HG02970 (cell line): Measurements from ENCODE around the gene SRPK3.
A peak's percentile ranks its signal among the peaks of the same experiment; 100 is the strongest.

Source experiments
- ATAC-seq: cut with Tn5 transposase; IDR thresholded peaks from one replicate; pipeline ENCODE4 v1.9.1; 2021; ENCODE audit warnings: mild to moderate bottlenecking, moderate library complexity, moderate number of reproducible peaks; ENCODE audit not compliant: unreplicated experiment, low FRiP score

SRPK3 gene

GRCh38 chrX:153782313-153782712, 1.5 kb downstream of the SRPK3 start:
- no peak for ATAC-seq

- ATAC-seq: no peak
Observed at GRCh38 chrX:153782871-153783270, 2.0 kb downstream of the SRPK3 start.

GRCh38 chrX:153783378-153784013, 2.7 kb downstream of the SRPK3 start:
- ATAC-seq: no peak

GRCh38 chrX:153784325-153784967, 3.6 kb downstream of the SRPK3 start:
- no peak for ATAC-seq

GRCh38 chrX:153786669-153787068, 5.8 kb downstream of the SRPK3 start:
- ATAC-seq: no peak

GRCh38 chrX:153789654-153790053, 8.8 kb downstream of the SRPK3 start:
- ATAC-seq: no peak

GRCh38 chrX:153791104-153791852, 10.4 kb downstream of the SRPK3 start:
- no peak for ATAC-seq

- no peak for ATAC-seq
Observed at GRCh38 chrX:153792368-153792767, 11.5 kb downstream of the SRPK3 start.

GRCh38 chrX:153793291-153793690, 12.4 kb downstream of the SRPK3 start:
- no peak for ATAC-seq

GRCh38 chrX:153794018-153794896, 13.4 kb downstream of the SRPK3 start, which contains the start of the genes IDH3G and SSR4:
TSS of gene IDH3G (minus strand) at chrX:153794375. CDS start at chrX:153794326, 49 bp downstream.
TSS of gene SSR4 (plus strand) at chrX:153794668. CDS start at chrX:153794688, 20 bp downstream.
- ATAC-seq: peak; percentile 81

- ATAC-seq: no peak
Observed at GRCh38 chrX:153794897-153795816, 14.3 kb downstream of the SRPK3 start.

GRCh38 chrX:153797415-153798015, 16.7 kb downstream of the SRPK3 start:
- ATAC-seq: no peak

GRCh38 chrX:153799326-153799725, 18.5 kb downstream of the SRPK3 start:
- no peak for ATAC-seq

- no peak for ATAC-seq
Observed at GRCh38 chrX:153800177-153800722, 19.4 kb downstream of the SRPK3 start.

- no peak for ATAC-seq
Observed at GRCh38 chrX:153800746-153801145, 19.9 kb downstream of the SRPK3 start.

GRCh38 chrX:153801669-153802068, 20.8 kb downstream of the SRPK3 start:
- ATAC-seq: no peak

- ATAC-seq: no peak
Observed at GRCh38 chrX:153802513-153803045, 21.7 kb downstream of the SRPK3 start.
